Brain microvascular endothelial cell (primary cell): ENCODE measurements around the gene WDPCP.

Experiments used
- DNase-seq: peaks from one replicate; pipeline ENCODE4 v3.0.0-alpha.2; 2020
- H3K27ac ChIP-seq: fragments of 250-450 bp; sonication (Bioruptor Pico); 2 replicates; pipeline ENCODE4 v1.5.1; 2020; ENCODE audit warnings: mild to moderate bottlenecking, moderate library complexity
- H3K27me3 ChIP-seq: fragments of 250-450 bp; sonication (Bioruptor Pico); replicated peaks from 2 replicates; pipeline ENCODE4 v1.5.1; 2020; ENCODE audit warnings: mild to moderate bottlenecking
- H3K36me3 ChIP-seq: fragments of 250-450 bp; sonication (Bioruptor Pico); replicated peaks from 2 replicates; pipeline ENCODE4 v1.5.1; 2020; ENCODE audit warnings: mild to moderate bottlenecking
- H3K4me3 ChIP-seq: 2 replicates; pipeline ENCODE4 v1.5.1; 2011; ENCODE audit warnings: low read depth, mild to moderate bottlenecking, control low read depth, low read length, moderate library complexity
- in situ Hi-C: cut with HindIII; loops from 2 replicates; pipeline ENCODE4 v1.10.0; 2017; ENCODE audit warnings: low sequenced_read_pairs, low pct_ligation_motif_present
- TF ChIP-seq, protein P1 (sequence below): IDR thresholded peaks from 2 replicates; pipeline ENCODE4 v1.5.1; 2011; ENCODE audit warnings: low read depth, mild to moderate bottlenecking, moderate library complexity, low read length, control low read depth, inconsistent platforms; ENCODE audit errors: missing control alignments

WDPCP gene

DNA sequence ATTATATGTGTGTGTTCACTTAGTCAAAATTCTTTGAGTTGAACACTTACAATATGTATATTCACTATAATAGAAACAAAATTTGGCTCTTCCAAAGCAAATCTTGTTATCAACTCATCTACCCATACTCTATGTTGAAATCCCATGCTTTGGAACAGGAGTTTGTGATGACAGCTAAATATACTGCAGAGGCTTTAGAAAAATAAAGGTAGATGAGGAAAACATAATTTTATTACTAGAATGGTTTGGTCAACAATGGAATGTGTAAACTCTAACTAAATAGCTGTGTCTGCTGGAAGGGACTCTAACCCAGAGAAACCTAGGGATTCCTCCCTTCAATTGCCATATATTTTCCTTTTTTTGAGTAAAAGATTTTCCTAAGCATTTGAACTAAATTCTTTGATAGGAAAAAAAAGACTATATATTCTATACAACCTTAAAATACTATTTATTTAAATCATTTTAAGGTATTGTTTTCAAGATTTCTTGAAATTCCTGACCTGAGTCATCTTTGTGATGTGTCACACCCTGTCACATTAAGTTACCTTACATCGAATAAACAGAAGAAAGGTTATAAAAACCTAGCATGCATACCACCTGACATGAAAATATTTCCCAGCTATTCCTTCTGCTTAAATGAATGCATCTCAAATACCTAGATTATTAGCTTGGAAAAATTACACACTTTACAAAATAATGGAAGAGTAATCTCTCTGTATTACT is 362.2 kb downstream of the WDPCP start:
- TF ChIP-seq, protein P1, sequence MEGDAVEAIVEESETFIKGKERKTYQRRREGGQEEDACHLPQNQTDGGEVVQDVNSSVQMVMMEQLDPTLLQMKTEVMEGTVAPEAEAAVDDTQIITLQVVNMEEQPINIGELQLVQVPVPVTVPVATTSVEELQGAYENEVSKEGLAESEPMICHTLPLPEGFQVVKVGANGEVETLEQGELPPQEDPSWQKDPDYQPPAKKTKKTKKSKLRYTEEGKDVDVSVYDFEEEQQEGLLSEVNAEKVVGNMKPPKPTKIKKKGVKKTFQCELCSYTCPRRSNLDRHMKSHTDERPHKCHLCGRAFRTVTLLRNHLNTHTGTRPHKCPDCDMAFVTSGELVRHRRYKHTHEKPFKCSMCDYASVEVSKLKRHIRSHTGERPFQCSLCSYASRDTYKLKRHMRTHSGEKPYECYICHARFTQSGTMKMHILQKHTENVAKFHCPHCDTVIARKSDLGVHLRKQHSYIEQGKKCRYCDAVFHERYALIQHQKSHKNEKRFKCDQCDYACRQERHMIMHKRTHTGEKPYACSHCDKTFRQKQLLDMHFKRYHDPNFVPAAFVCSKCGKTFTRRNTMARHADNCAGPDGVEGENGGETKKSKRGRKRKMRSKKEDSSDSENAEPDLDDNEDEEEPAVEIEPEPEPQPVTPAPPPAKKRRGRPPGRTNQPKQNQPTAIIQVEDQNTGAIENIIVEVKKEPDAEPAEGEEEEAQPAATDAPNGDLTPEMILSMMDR, result no peak
- DNase-seq, result no peak
- H3K4me3 ChIP-seq, result no peak overlapping the region

DNA sequence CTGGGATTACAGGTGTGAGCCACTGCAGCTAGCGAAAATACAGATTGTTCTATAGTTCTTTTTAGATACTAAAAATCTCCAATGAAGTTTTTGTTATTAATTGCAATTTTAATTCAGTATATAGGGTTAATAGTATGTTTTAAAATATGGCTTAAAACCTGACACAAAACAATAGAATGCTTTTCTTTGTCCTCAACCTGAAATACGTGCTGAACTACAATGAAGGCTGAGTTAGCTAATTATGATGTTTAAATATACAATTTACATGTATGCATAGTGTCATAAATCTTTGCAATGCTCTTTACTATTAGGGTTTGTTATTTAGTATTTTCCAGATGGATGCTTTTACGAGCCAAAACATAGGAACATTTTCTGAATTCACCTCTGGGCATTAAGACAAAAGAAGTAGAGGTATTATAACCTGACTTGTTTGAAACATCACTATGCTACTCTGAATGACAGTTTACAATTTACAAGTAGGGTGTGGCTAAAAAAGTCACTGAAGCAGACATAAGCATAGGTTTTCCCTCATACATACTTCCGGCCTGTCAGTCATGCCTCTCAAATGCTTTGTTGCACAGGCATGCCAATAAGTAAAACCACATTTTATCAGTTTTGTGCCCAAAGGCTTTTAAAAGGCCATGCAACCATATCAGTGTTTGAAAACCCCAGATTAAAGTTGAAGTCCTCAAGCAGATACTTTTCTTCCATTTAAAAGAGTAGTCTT is 369.3 kb downstream of the WDPCP start:
- TF ChIP-seq, protein P1, result no peak
- no peak overlapping the region for H3K27ac ChIP-seq
- H3K4me3 ChIP-seq, result no peak overlapping the region
- no peaks in the 10 kb centered on the region for H3K36me3 ChIP-seq
- in situ Hi-C loops, result no loop called here
- no peak for DNase-seq
- H3K27me3 ChIP-seq, result no peaks in the 10 kb centered on the region

More for the DNA sequence above, 362.2 kb downstream of the WDPCP start:
- H3K36me3 ChIP-seq, result no peaks in the 10 kb centered on the region
- no peaks in the 10 kb centered on the region for H3K27me3 ChIP-seq
- in situ Hi-C loops, result no loop called here
- no peak overlapping the region for H3K27ac ChIP-seq

DNA sequence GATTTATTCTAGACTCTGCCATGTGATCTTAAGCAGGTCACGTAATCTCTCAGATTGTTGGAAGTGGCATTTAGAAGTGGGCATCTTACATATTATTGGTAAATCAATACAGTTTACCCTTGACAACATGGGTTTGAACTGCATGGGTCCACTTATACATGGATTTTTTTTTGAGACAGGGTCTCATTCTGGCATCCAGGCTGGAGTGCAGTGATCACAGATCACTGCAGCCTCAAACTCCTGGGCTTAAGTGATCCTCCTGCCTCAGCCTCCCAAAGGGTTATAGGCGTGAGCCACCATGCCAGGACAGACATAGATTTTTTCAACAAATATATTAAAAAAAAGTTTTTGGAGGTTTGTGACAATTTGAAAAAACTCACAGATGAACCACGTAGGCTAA is 393.0 kb downstream of the WDPCP start:
- in situ Hi-C loops, result no loop called here

DNA sequence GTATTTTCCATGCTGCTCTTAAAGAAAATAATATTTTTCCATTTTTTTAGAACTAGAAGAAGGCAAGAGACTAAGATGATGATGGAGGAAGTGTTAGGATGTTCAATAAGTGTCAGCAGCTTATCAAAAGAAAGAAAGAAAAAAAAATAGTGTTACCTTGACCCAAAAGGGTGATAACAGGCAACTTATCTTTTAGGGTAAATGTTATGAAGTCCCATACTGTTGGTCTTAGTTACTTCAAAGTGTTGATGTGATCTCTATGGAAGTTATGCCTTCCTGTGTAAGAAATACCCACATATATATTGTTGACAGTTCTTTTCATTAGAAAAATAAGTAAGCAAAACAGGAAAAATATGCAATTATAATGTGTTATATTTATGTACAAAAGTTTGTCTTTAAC is 394.1 kb downstream of the WDPCP start:
- Histone ChIP-seq H3K27ac (no peak overlapping the region), H3K27me3 (no peaks in the 10 kb centered on the region), H3K4me3 (no peak overlapping the region), H3K36me3 (no peaks in the 10 kb centered on the region)
- TF ChIP-seq, protein P1, result no peak
- in situ Hi-C loops, result no loop called here
- no peak for DNase-seq

More for the DNA sequence above, 393.0 kb downstream of the WDPCP start:
- TF ChIP-seq, protein P1, result no peak
- H3K4me3 ChIP-seq, result no peak overlapping the region
- no peak for DNase-seq
- H3K36me3 ChIP-seq, result no peaks in the 10 kb centered on the region
- no peak overlapping the region for H3K27ac ChIP-seq
- no peaks in the 10 kb centered on the region for H3K27me3 ChIP-seq

DNA sequence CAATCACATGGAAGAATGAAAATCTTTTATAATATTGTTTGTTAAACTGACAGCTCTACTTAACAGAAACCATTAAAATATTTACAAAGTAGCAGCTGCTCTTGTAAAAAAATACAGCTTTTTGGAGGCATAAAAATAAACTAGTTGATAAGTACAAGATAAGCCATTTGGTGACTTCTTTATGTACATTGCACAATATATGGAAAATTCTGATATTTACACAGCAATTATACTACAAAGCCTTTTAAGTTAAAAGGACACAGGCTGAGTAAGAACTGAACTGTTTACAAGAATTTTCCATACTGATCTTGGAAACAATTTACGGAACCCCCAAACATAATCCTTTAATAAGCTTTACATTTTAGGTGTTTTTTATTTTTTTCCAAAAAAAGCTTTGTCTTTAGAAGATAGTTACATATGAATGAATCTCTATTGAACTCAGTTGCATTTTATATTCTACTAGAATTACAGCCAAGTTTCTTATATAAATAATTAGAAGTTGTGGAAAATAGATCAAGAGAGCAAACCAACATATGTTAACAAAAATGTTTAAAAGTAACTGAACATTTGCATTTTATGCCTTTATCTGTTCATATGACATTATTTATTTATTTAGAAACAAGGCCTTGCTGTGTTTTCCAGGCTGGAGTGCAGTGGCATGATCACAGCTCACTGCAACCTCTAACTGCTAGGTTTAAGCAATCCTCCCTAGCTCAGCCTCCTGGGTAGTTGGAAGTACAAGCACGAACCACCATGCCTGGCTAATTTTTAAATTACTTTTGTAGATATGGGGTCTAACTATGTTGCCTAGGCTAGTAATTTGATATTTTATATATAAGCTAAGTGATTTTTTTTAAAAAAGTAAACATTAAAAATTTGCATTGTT is 395.1 kb downstream of the WDPCP start:
- in situ Hi-C loops, result no loop called here
- H3K27me3 ChIP-seq, result no peaks in the 10 kb centered on the region
- no peak overlapping the region for H3K4me3 ChIP-seq
- no peak overlapping the region for H3K27ac ChIP-seq
- H3K36me3 ChIP-seq, result no peaks in the 10 kb centered on the region
- TF ChIP-seq, protein P1, result no peak
- DNase-seq, result no peak
